HepG2 (cell line): ENCODE data around the gene PCNX4. TPM values are rescaled to one million over a fixed set of nuclear protein-coding genes. Genes with fewer than 3 reads are reported as not detected.
"Not testable (repeated sequence)": the region's sequence is repeated elsewhere in the genome, so short reads cannot be mapped to it uniquely, and the experiment has no call there.

Experiments
- ATAC-seq: fragments of 200-7000 bp; cut with Tn5 transposase; 3 replicates; pipeline ENCODE4 v1.9.1; 2020; ENCODE audit warnings: mild to moderate bottlenecking, moderate library complexity
- BruUV-seq: library from RNA; stranded (reverse); fragments of 400-500 nt; replicated peaks from 2 replicates; lab custom pipeline; 2021; lab: Mats Ljungman, UMichigan
- CTCF ChIA-PET: fragments of 300-600 bp; formaldehyde crosslinking; extraction: SDS; loops from one replicate; lab custom pipeline; 2021; ENCODE audit warnings: low total read pairs, inconsistent platforms, low intra/inter-chr PET ratio; lab: Yijun Ruan, JAX
- POLR2A ChIA-PET: fragments of 350-600 bp; sonication (Branson Sonifier 250); formaldehyde crosslinking; loops from one replicate; lab custom pipeline; 2020; ENCODE audit warnings: antibody characterized with exemption, inconsistent platforms; lab: Yijun Ruan, JAX
- DNase-seq: peaks from one replicate; pipeline ENCODE4 v3.0.0-alpha.2; 2015; ENCODE audit warnings: low spot score
- FAIRE-seq: peaks from 3 replicates; lab custom pipeline; 2011; peaks lifted over from hg19 to GRCh38; lab: Jason Lieb, UNC
- H2AFZ ChIP-seq: one replicate; pipeline ENCODE4 v1.6.1; 2011; ENCODE audit warnings: low read length, inconsistent platforms
- H3K27ac ChIP-seq: fragments of 300-600 bp; 3 replicates; pipeline ENCODE4 v1.8.0; 2011; ENCODE audit warnings: mixed run types, mild to moderate bottlenecking, mixed read lengths, low read length, inconsistent platforms; ENCODE audit not compliant: insufficient read depth; ENCODE audit errors: extremely low read length
- H3K27me3 ChIP-seq, 2 experiments: fragments of 200-600 bp in 1 of 2; 2 replicates in 1 of 2; 3 replicates in 1 of 2; pipeline versions ENCODE4 v1.6.0 to v1.8.0; 2011; ENCODE audit warnings: low read length in 2 of 2, mild to moderate bottlenecking in 2 of 2, moderate library complexity in 2 of 2, inconsistent platforms in 1 of 2; ENCODE audit not compliant: insufficient read depth in 2 of 2, control insufficient read depth in 1 of 2
- H3K36me3 ChIP-seq, 2 experiments: fragments of 200-600 bp in 1 of 2; replicated peaks in 1 of 2; 2 replicates in 1 of 2; 3 replicates in 1 of 2; pipeline versions ENCODE4 v1.5.1 to v1.8.0; 2011; ENCODE audit warnings: low read length in 2 of 2, inconsistent platforms in 1 of 2; ENCODE audit not compliant: insufficient read depth in 2 of 2, control insufficient read depth in 1 of 2
- H3K4me1 ChIP-seq: 2 replicates; pipeline ENCODE4 v1.5.1; 2012; ENCODE audit warnings: low read length, inconsistent platforms; ENCODE audit not compliant: insufficient read depth
- H3K4me2 ChIP-seq: 2 replicates; pipeline ENCODE4 v1.6.0; 2011; ENCODE audit warnings: low read depth, low read length, inconsistent platforms
- H3K4me3 ChIP-seq, 3 experiments: fragments of 200-600 bp in 1 of 3; sonication (generic), shearing (Covaris generic) in 1 of 3; replicated peaks in 1 of 3; 2 replicates each; pipeline ENCODE4 v1.5.1; 2011 to 2016; ENCODE audit warnings: low read length in 3 of 3, inconsistent platforms in 2 of 3, low read depth in 2 of 3, mild to moderate bottlenecking in 2 of 3, control low read depth in 1 of 3, mixed read lengths in 1 of 3; ENCODE audit not compliant: insufficient read depth in 1 of 3
- H3K79me2 ChIP-seq: one replicate; pipeline ENCODE4 v1.6.1; 2011; ENCODE audit warnings: low read length, inconsistent platforms; ENCODE audit not compliant: insufficient read depth
- H3K9ac ChIP-seq: 2 replicates; pipeline ENCODE4 v1.6.0; 2011; ENCODE audit warnings: mild to moderate bottlenecking, low read depth, low read length, inconsistent platforms; ENCODE audit not compliant: insufficient read depth
- H3K9me3 ChIP-seq: 2 replicates; pipeline ENCODE4 v1.5.1; 2012; ENCODE audit warnings: mild to moderate bottlenecking, low read length
- H4K20me1 ChIP-seq: 2 replicates; pipeline ENCODE4 v1.6.0; 2011; ENCODE audit warnings: inconsistent platforms, mild to moderate bottlenecking, low read length, moderate library complexity; ENCODE audit not compliant: insufficient read depth
- CEBPG ChIP-seq: IDR thresholded peaks from 2 replicates; pipeline ENCODE4 v1.6.1; 2016
- CERS6 ChIP-seq: sonication (generic); formaldehyde crosslinking; IDR thresholded peaks from 2 replicates; pipeline ENCODE4 v1.5.0; 2020; ENCODE audit warnings: missing genetic modification reagents
- HNRNPK ChIP-seq: fragments of 200-400 bp; formaldehyde crosslinking; IDR thresholded peaks from 2 replicates; pipeline ENCODE4 v1.6.1; 2018; ENCODE audit warnings: low read length, low read depth, moderate library complexity, mild to moderate bottlenecking; ENCODE audit not compliant: poor library complexity, severe bottlenecking
- KDM6A ChIP-seq: IDR thresholded peaks from 2 replicates; pipeline ENCODE4 v1.6.1; 2016; ENCODE audit warnings: low read depth
- KLF15 ChIP-seq: sonication (generic); formaldehyde crosslinking; IDR thresholded peaks from 2 replicates; pipeline ENCODE4 v1.8.1; 2023; ENCODE audit warnings: borderline replicate concordance, mild to moderate bottlenecking, inconsistent platforms, missing genetic modification reagents, mixed read lengths
- MAFG ChIP-seq: sonication (generic); formaldehyde crosslinking; IDR thresholded peaks from 2 replicates; pipeline ENCODE4 v1.5.1; 2020; ENCODE audit warnings: mild to moderate bottlenecking, missing genetic modification reagents
- PRMT3 ChIP-seq: sonication (generic); formaldehyde crosslinking; IDR thresholded peaks from 2 replicates; pipeline ENCODE4 v1.8.1; 2022; ENCODE audit warnings: low read depth, mild to moderate bottlenecking, moderate library complexity, missing genetic modification reagents, borderline replicate concordance
- ZNF235 ChIP-seq: sonication (generic); formaldehyde crosslinking; IDR thresholded peaks from 2 replicates; pipeline ENCODE4 v1.8.1; 2023; ENCODE audit warnings: mild to moderate bottlenecking, missing genetic modification reagents, borderline replicate concordance
- ZNF557 ChIP-seq: sonication (generic); formaldehyde crosslinking; IDR thresholded peaks from 2 replicates; pipeline ENCODE4 v1.4.0; 2020; ENCODE audit warnings: missing genetic modification reagents
- WGBS: methylation state at CpG from one replicate; pipeline ENCODE4 v1.1.6; 2017; ENCODE audit warnings: low lambda C conversion rate; 5-methylcytosine and 5-hydroxymethylcytosine counted together
- in situ Hi-C: cut with HindIII; loops from 2 replicates; pipeline ENCODE4 v1.10.0; 2017; ENCODE audit warnings: low pct_unique_long_range_greater_than_20kb; ENCODE audit not compliant: extremely low pct_ligation_motif_present
- intact Hi-C: fragments of 100-400 bp; cut with micrococcal nuclease; formaldehyde crosslinking; loops from one replicate; pipeline ENCODE4 v1.10.0; 2022; ENCODE audit not compliant: unreplicated experiment
- polyA plus RNA-seq, 8 experiments: library from polyadenylated mRNA; depleted of rRNA in 3 of 8; stranded (reverse) in 7 of 8; unstranded in 1 of 8; fragments of >200 nt; fragmentation: Illumina TruSeq in 4 of 8; extraction: Trizol in 4 of 8; gene quantifications; 2 replicates each; pipeline versions ENCODE4 v1.2.1 to v1.2.3, GENCODE V29; 2011 to 2016; ENCODE audit warnings: low read depth in 4 of 8, missing spikeins in 1 of 8, mixed read lengths in 1 of 8; ENCODE audit not compliant: insufficient read depth in 1 of 8
- total RNA-seq, 5 experiments: library from RNA; depleted of rRNA; stranded (reverse); fragments of >200 nt; fragmentation: Illumina TruSeq; extraction: Trizol; gene quantifications; 2 replicates each; pipeline ENCODE4 v1.2.3, GENCODE V29; 2016; ENCODE audit warnings: low read depth in 1 of 5

Gene PCNX4
- total and polyA plus RNA-seq, 2 of the 13 experiments (the other 11 are each of a cell fraction or from before 2014, with no cell fraction given), result 28.6 to 43.0 TPM

GRCh38 chr14:60099855-60100254, 8.1 kb downstream of the PCNX4 start:
- WGBS, result 98% methylated on average over 7 of the region's 7 CpGs
- H3K4me2 ChIP-seq, in situ Hi-C loops, H3K27ac ChIP-seq, BruUV-seq, H4K20me1 ChIP-seq, CTCF ChIA-PET, POLR2A ChIA-PET, H3K4me3 ChIP-seq, H2AFZ ChIP-seq, FAIRE-seq, ATAC-seq, H3K9ac ChIP-seq, DNase-seq, intact Hi-C loops, H3K9me3 ChIP-seq, H3K27me3 ChIP-seq: not testable (repeated sequence)
- Histone ChIP-seq H3K79me2 (peaks cover 83% of the 10 kb centered on the region), H3K36me3 (peaks cover 7 to 13% of the 10 kb centered on the region in 2 experiments; a peak in 4 of 5 replicates), H3K4me1 (peaks cover 19% of the 10 kb centered on the region)

GRCh38 chr14:60101786-60102185, 10.1 kb downstream of the PCNX4 start:
- H3K79me2 ChIP-seq, result peaks cover 80% of the 10 kb centered on the region
- H3K27ac ChIP-seq, result no peak overlapping the region
- CTCF ChIA-PET, result no interaction called here
- in situ Hi-C loops, result no loop called here
- no peak overlapping the region for H3K9ac ChIP-seq
- POLR2A ChIA-PET, result no interaction called here
- ATAC-seq (no peak), FAIRE-seq (no peak), DNase-seq (no peak)
- H3K4me2 ChIP-seq, result no peak overlapping the region
- no peak overlapping the region for H2AFZ ChIP-seq
- peaks cover 3% of the 10 kb centered on the region; the same call in 1 of the 2 replicates for H4K20me1 ChIP-seq
- intact Hi-C loops, result no loop called here
- no peaks in the 10 kb centered on the region for H3K4me1 ChIP-seq
- peaks cover 7 to 13% of the 10 kb centered on the region in 2 experiments; a peak in 3 of 5 replicates for H3K36me3 ChIP-seq
- WGBS, result 94% methylated on average over 1 of the region's 1 CpG
- H3K27me3 ChIP-seq, result no peaks in the 10 kb centered on the region
- H3K9me3 ChIP-seq, result no peaks in the 10 kb centered on the region
- no peak overlapping the region for H3K4me3 ChIP-seq
- no TSS peak for BruUV-seq
- TF ChIP-seq PRMT3 (CRISPR knock-in tag) (no peak), ZNF557 (CRISPR knock-in tag) (no peak), CEBPG (CRISPR knock-in tag) (no peak), CERS6 (CRISPR knock-in tag) (no peak), KDM6A (no peak), HNRNPK (no peak), KLF15 (no peak), MAFG (CRISPR knock-in tag) (no peak), ZNF235 (CRISPR knock-in tag) (no peak)
